GM18505 (cell line): Measurements from ENCODE around the gene SLC3A2.
"Not testable (repeated sequence)": the region's sequence is repeated elsewhere in the genome, so short reads cannot be mapped to it uniquely, and the experiment has no call there.

Source experiments
- ATAC-seq: cut with Tn5 transposase; IDR thresholded peaks from one replicate; pipeline ENCODE4 v1.9.1; 2021; ENCODE audit not compliant: unreplicated experiment
- POLR2A ChIP-seq: IDR thresholded peaks from 4 replicates; pipeline ENCODE4 v1.6.1; 2011; ENCODE audit warnings: borderline replicate concordance; ENCODE audit not compliant: insufficient read depth, insufficient read length; ENCODE audit errors: extremely low read depth

The SLC3A2 gene

DNA sequence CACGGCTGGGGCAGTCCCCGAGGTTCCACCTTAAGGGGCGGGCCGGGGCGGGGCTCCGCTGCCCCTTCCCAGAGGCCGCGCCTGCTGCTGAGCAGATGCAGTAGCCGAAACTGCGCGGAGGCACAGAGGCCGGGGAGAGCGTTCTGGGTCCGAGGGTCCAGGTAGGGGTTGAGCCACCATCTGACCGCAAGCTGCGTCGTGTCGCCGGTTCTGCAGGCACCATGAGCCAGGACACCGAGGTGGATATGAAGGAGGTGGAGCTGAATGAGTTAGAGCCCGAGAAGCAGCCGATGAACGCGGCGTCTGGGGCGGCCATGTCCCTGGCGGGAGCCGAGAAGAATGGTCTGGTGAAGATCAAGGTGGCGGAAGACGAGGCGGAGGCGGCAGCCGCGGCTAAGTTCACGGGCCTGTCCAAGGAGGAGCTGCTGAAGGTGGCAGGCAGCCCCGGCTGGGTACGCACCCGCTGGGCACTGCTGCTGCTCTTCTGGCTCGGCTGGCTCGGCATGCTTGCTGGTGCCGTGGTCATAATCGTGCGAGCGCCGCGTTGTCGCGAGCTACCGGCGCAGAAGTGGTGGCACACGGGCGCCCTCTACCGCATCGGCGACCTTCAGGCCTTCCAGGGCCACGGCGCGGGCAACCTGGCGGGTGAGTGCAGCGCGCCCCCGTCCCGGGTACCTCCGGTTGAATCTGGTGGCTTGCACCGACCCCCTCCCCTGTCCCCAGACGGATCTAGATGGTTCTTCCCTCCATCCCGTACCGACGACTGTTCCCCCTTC, at the start of gene SLC3A2:
SLC3A2 (plus strand) TSS at position 94 of the 776 bp plus-strand sequence; CDS start at position 222, 128 bp downstream.
- peak; percentile 67 for ATAC-seq
- TF ChIP-seq POLR2A: peak; percentile 98

DNA sequence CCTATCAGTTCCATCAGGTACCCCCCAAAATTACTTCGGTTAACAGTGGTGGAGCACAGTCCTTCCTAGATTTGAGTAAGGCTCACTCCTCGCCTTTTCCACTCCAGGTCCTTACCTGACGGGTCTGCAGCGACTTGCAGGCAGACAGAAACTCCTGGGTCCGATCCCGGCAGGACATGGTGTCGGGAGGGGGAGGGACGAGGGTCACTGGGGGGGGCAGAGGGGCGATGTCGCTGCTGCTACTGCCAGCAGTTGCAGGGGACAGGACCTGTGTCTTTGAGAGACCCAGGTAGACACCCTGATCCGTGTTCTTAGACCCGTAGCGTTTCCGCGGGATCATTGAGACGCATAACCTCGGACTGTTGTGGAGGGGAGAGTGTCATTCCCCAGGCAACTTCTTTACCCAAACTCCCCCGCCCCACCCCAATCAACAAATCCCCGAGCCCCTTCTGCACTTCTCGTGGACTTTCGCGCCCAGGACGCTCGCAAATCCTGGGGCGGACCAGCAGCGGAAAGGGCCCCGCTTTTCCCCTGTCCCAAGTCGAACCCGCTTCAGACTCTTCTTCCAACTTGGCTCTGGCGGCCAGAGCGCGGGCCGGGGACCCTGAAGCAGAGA, 49.7 kb upstream of the SLC3A2 start:
- TF ChIP-seq POLR2A: no peak
- peak; percentile 6 for ATAC-seq

DNA sequence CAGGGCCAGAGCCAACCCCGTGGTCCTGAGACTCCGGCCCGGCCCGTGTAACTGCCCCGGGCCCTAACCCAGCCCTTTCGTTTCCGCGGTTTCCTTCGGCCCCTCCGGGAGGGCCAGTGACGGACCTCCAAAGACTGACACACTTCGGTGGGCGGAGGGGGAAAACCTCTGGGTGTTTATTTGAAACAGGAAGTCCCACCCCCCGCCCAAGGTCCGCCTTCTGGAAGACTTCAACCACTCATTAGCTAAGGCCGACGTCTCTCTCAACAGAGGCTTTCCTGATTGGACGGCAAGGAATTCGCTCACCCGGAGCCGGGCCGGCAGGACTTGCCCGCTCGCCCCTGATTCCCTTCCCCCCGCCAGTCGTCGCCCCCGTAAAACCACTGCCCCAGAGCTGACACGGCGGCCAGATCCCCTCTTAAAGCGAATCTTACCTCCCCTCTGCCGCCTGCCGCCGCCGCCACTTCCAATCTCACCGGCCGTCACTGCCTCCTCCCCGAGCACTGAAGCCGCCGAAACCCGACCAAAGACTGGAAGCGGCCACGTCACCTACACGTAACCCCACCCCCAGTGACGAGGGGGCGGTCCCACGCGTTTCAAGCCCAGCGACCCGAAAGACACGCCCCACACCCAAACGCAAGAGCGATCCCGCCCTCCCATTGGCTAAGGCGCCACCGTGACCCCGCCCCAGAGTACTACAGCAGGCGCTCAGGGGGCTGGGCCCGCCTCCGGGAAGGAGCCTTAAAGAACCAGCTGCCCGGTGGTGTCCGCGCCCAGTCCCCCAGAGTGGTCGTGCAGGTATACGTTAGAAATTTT, 49.0 kb upstream of the SLC3A2 start, which contains the start of gene STX5:
STX5 (minus strand) TSS at position 532 of the 816 bp plus-strand sequence. CDS start 808 bp downstream, outside the sequence.
- TF ChIP-seq POLR2A: peak; percentile 81
- ATAC-seq: peak; percentile 83

DNA sequence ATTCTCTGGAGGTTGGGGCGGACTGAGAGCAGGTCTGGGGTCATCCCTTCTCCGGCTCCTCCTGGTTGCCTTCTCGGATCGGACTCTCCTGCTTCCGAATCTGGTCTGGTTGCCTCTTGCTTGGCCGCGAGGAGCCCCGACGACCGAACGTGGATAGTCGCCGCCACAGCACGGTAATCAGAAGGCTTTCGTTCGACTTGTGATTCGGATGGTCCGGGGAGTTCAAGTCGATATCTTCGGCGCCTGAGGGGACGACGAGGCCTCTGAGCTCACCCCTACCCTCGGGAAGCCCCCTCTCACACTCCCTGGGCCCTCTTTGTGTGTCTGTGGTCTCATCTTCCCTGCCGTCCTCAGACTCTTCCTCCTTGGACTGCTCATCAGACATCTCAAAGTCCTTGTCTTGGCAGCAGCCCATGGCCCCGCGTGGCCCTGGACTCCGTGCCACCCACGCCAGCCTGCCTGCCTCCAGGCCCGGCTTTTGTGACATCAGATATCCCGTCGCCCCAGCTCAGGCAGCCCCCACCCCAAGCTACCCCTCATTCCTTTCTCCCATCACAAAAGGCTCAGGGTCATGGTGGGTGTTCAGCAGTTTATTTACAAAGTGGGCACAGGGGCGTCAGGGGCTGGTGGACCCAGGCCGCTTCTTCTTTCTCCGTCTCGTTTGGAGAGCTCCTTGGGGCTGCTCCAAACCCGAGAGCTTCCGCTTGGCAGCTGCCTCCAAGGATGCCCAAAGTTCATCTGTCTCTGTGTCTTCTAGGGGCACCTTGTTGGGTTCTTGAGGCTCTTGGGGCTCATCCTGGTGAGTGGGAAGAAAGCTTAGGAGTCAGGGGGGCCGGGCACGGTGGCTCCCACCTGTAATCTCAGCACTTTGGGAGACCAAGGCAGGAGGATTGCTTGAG, 48.1 kb upstream of the SLC3A2 start, which contains the start of gene TEX54:
TEX54 (minus strand) TSS at position 506 of the 899 bp plus-strand sequence.
- ATAC-seq: peak; percentile 22
- TF ChIP-seq POLR2A: no peak

DNA sequence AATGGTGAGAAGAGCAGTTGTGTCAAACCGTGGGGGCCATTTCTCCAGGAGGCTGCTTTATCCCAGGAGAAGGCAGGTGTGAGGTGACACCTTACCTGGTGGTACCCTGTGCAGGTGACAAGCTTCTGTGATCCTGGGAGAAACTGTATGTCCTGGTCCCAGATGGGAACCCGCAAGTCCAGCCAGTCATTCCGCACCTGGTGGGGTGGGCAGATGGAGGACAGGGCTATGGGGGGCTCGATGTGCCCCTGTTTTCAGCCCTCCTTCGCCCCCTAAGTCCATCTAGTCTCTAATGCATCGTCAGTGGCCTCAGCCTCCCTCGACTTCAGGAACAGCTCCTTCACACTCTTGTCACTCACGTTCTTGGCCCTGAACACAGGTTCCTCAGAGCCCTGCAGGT, 45.4 kb upstream of the SLC3A2 start:
- TF ChIP-seq POLR2A: no peak
- no peak for ATAC-seq

DNA sequence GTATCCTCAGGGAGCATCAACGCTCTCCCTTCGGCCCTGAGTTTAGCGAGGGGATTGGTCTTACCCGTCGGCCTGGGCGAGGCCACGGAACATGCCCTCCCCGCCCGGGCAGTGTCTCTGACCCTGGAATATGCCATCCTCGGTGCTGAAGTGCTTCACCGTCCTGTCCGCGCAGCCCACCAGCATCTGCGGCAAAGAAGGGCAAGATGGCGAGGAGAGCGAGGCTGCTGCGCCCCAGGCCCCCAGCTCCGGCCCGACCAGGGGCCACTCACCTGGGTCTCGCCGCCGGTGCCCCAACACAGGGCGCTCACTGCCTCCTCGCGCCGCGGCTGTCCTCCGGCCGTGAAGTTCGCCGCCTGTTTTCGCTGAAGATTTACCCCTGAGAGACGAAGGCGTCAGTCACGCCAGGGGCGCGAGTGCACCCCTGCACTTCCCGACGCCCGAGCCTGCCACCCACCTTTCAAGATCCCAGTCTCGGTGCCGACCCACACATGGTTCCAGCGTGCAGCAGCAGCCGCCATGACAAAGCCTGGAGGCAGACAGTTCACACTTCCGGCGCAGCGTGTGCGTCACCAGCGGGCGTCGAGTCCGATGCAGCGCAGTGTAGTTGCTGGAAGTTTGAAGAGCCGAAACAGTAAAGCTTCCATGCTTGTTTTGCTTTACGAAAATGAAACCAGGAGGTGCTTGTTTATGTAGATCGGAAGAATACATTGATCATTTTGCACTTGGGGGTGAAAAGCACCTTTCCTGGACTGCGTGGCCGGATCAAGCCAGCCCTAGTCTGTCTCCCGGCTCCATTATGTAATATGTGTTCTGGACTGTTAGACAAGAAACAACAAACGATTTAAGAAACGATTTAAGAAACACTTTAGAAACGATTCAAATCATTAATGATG, 41.4 kb upstream of the SLC3A2 start, which contains the start of gene WDR74:
WDR74 (minus strand) TSS at position 541 of the 896 bp plus-strand sequence; CDS start at position 521, 20 bp downstream.
- TF ChIP-seq POLR2A: peak; percentile 91
- ATAC-seq: peak; percentile 52

DNA sequence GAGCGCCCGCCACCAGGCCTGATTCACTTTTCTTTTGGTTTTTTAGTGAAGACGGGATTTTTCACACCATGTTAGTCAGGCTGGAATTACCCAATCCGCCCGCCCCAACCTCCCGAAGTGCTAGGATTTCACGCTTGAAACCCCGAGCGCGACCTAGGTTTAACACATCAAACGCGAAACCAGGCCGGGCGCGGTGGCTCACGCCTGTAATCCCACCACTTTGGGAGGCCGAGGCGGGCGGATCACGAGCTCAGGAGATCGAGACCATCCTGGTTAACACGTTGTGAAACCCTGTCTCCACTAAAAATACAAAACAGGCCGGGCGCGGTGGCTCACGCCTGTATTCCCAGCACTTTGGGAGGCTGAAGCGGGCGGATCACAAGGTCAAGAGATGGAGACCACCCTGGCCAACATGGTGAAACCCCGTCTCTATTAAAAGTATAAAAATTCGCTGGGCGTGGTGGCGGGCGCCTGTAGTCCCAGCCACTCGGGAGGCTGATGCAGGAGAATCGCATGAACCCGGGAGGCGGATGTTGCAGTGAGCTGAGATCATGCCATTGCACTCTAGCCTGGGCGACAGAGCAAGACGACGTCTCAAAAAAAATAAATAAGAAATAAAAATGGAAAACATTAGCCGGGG, 39.9 kb upstream of the SLC3A2 start:
- not testable (repeated sequence) for ATAC-seq

DNA sequence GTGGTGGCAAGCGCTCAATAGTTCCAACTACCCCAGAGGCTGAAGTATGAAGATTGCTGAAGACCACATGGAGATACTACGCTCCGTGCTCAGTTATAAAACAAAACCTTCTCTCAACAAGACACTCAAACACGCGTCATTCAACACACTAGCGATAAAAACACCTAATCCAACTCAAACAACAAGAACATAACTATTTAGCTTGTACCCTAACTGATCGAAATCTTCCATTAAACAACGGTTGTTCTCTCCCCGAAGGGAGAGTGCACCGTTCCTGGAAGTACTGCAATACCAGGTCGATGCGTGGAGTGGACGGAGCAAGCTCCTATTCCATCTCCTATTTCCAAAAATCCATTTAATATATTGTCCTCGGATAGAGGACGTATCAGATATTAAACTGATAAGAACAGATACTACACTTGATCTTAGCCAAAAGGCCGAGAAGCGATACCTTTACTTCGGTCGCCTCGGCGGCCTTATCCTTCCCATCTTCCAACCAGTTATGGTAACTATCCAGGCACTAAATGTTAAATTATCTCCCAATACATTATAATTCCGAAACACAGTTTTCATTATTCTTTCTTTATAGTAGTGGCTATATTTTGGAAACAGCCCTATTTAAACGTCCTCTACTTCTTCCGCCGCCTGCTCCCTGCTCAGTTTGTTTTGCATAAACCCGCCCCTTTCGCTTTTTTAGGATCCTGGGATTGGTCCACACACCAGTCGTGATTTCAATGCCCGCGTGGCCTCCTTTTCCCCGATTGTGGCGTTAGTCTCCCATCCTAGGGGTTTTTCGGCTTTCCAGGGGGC, 39.1 kb upstream of the SLC3A2 start:
- ATAC-seq: peak; percentile 50
- peak; percentile 99 for TF ChIP-seq POLR2A

DNA sequence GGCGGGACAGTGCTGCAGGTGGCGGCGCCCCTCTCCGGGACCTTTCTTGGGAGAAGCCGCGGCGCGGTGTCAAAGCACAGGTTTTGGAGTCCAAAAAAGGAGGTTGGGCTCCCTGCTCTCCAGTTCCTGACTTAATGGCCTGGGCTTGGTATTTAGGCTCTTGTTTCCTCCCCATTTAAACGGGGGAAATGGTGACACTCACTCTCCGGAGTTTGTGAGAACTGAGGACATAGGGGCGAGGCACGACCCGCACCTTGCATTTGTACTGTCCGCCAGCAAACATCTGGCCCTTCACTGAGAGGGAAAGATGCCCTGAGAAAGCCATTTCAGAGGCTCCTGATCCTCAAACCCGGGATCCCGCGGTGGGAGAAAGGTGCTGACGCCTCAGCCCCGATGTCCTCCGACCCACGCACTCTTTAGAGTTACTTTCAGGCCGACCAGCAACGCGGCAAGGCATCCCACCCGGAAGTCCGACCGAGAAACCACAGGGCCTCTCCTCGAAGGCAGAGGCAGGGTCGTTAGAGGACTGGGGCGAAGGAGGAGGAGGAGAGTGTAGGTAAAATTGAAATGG, 38.4 kb upstream of the SLC3A2 start:
- no peak for ATAC-seq
- no peak for TF ChIP-seq POLR2A

DNA sequence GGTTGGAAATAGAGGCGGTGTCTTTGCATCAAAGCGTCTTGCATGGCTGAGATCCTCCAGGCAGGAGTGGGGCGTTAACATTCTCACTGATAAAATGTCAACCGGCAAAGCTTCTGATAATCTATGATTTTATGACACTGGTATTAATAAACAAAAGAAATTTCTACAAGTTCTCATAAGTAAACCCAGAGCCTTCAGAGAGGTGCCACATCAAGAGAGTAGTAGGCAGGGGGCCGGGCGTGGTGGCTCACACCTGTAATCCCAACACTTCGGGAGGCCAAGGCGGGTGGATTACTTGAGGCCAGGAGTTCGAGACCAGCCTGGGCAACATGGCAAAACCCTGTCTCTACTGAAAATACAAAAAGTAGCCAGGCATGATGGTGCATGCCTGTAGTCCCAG, 37.8 kb upstream of the SLC3A2 start:
- not testable (repeated sequence) for ATAC-seq
